ENCODE data around the gene FOXN4.

Gene FOXN4

GRCh38 chr12:109266106-109266879 lies 42.8 kb downstream of the FOXN4 start:
- H3K9ac ChIP-seq (ENCODE audit: low read length), result no peak overlapping the region
- H3K9me3 ChIP-seq (ENCODE audit: control insufficient read depth, low read length), result no peaks in the 10 kb centered on the region
- peaks cover 97% of the 10 kb centered on the region for H3K36me3 ChIP-seq (ENCODE audit: control insufficient read depth, insufficient read depth, low read length, severe bottlenecking)
- no peaks in the 10 kb centered on the region for H3K27me3 ChIP-seq (replicated peaks; ENCODE audit: control insufficient read depth, insufficient read depth, low read length)
- peak; percentile 18 for DNase-seq (ENCODE audit: low read depth)
- H3K4me1 ChIP-seq (ENCODE audit: control insufficient read depth, insufficient read depth, low read length), result no peaks in the 10 kb centered on the region
- H3K4me3 ChIP-seq (ENCODE audit: low read length), result no peak overlapping the region

GRCh38 chr12:109264943-109265650 lies 44.0 kb downstream of the FOXN4 start:
- Histone ChIP-seq H3K9me3 (ENCODE audit: control insufficient read depth, low read length) (no peaks in the 10 kb centered on the region), H3K9ac (ENCODE audit: low read length) (no peak overlapping the region), H3K4me3 (ENCODE audit: low read length) (no peak overlapping the region), H3K36me3 (ENCODE audit: control insufficient read depth, insufficient read depth, low read length, severe bottlenecking) (peaks cover 97% of the 10 kb centered on the region), H3K4me1 (ENCODE audit: control insufficient read depth, insufficient read depth, low read length) (no peaks in the 10 kb centered on the region), H3K27me3 (replicated peaks; ENCODE audit: control insufficient read depth, insufficient read depth, low read length) (no peaks in the 10 kb centered on the region)
- no peak for DNase-seq (ENCODE audit: low read depth)

GRCh38 chr12:109264095-109264942 lies 44.8 kb downstream of the FOXN4 start:
- Histone ChIP-seq H3K36me3 (ENCODE audit: control insufficient read depth, insufficient read depth, low read length, severe bottlenecking) (peaks cover 97% of the 10 kb centered on the region), H3K4me3 (ENCODE audit: low read length) (no peak overlapping the region), H3K27me3 (replicated peaks; ENCODE audit: control insufficient read depth, insufficient read depth, low read length) (no peaks in the 10 kb centered on the region), H3K9ac (ENCODE audit: low read length) (no peak overlapping the region), H3K9me3 (ENCODE audit: control insufficient read depth, low read length) (no peaks in the 10 kb centered on the region), H3K4me1 (ENCODE audit: control insufficient read depth, insufficient read depth, low read length) (no peaks in the 10 kb centered on the region)
- peak; percentile 63 for DNase-seq (ENCODE audit: low read depth)

GRCh38 chr12:109263439-109263838 lies 45.6 kb downstream of the FOXN4 start:
- Histone ChIP-seq H3K4me3 (ENCODE audit: low read length) (no peak overlapping the region), H3K4me1 (ENCODE audit: control insufficient read depth, insufficient read depth, low read length) (no peaks in the 10 kb centered on the region), H3K9me3 (ENCODE audit: control insufficient read depth, low read length) (no peaks in the 10 kb centered on the region), H3K9ac (ENCODE audit: low read length) (no peak overlapping the region), H3K36me3 (ENCODE audit: control insufficient read depth, insufficient read depth, low read length, severe bottlenecking) (peaks cover 97% of the 10 kb centered on the region), H3K27me3 (replicated peaks; ENCODE audit: control insufficient read depth, insufficient read depth, low read length) (no peaks in the 10 kb centered on the region)
- no peak for DNase-seq (ENCODE audit: low read depth)

GRCh38 chr12:109261939-109262338 lies 47.1 kb downstream of the FOXN4 start:
- Histone ChIP-seq H3K27me3 (replicated peaks; ENCODE audit: control insufficient read depth, insufficient read depth, low read length) (no peaks in the 10 kb centered on the region), H3K9ac (ENCODE audit: low read length) (no peak overlapping the region), H3K36me3 (ENCODE audit: control insufficient read depth, insufficient read depth, low read length, severe bottlenecking) (peaks cover 95% of the 10 kb centered on the region), H3K9me3 (ENCODE audit: control insufficient read depth, low read length) (no peaks in the 10 kb centered on the region), H3K4me1 (ENCODE audit: control insufficient read depth, insufficient read depth, low read length) (no peaks in the 10 kb centered on the region), H3K4me3 (ENCODE audit: low read length) (no peak overlapping the region)
- DNase-seq (ENCODE audit: low read depth), result no peak

GRCh38 chr12:109261087-109261486 lies 48.0 kb downstream of the FOXN4 start:
- H3K9me3 ChIP-seq (ENCODE audit: control insufficient read depth, low read length), result no peaks in the 10 kb centered on the region
- no peaks in the 10 kb centered on the region for H3K27me3 ChIP-seq (replicated peaks; ENCODE audit: control insufficient read depth, insufficient read depth, low read length)
- H3K36me3 ChIP-seq (ENCODE audit: control insufficient read depth, insufficient read depth, low read length, severe bottlenecking), result peaks cover 94% of the 10 kb centered on the region
- no peak for DNase-seq (ENCODE audit: low read depth)
- H3K4me1 ChIP-seq (ENCODE audit: control insufficient read depth, insufficient read depth, low read length), result no peaks in the 10 kb centered on the region
- no peak overlapping the region for H3K4me3 ChIP-seq (ENCODE audit: low read length)
- no peak overlapping the region for H3K9ac ChIP-seq (ENCODE audit: low read length)

- DNase-seq (ENCODE audit: low read depth), result no peak
- H3K9ac ChIP-seq (ENCODE audit: low read length), result no peak overlapping the region
- peaks cover 94% of the 10 kb centered on the region for H3K36me3 ChIP-seq (ENCODE audit: control insufficient read depth, insufficient read depth, low read length, severe bottlenecking)
Measured at GRCh38 chr12:109259545-109259895, 49.6 kb downstream of the FOXN4 start.

GRCh38 chr12:109258607-109259544 lies 50.2 kb downstream of the FOXN4 start:
- H3K9me3 ChIP-seq (ENCODE audit: control insufficient read depth, low read length), result peaks cover 3% of the 10 kb centered on the region
- H3K27me3 ChIP-seq (replicated peaks; ENCODE audit: control insufficient read depth, insufficient read depth, low read length), result no peaks in the 10 kb centered on the region
- no peak for DNase-seq (ENCODE audit: low read depth)
- no peak overlapping the region for H3K4me3 ChIP-seq (ENCODE audit: low read length)
- H3K36me3 ChIP-seq (ENCODE audit: control insufficient read depth, insufficient read depth, low read length, severe bottlenecking), result peaks cover 94% of the 10 kb centered on the region
- no peaks in the 10 kb centered on the region for H3K4me1 ChIP-seq (ENCODE audit: control insufficient read depth, insufficient read depth, low read length)
- no peak overlapping the region for H3K9ac ChIP-seq (ENCODE audit: low read length)

More at GRCh38 chr12:109259545-109259895, 49.6 kb downstream of the FOXN4 start:
- H3K27me3 ChIP-seq (replicated peaks; ENCODE audit: control insufficient read depth, insufficient read depth, low read length), result no peaks in the 10 kb centered on the region
- no peaks in the 10 kb centered on the region for H3K4me1 ChIP-seq (ENCODE audit: control insufficient read depth, insufficient read depth, low read length)
- no peak overlapping the region for H3K4me3 ChIP-seq (ENCODE audit: low read length)
- H3K9me3 ChIP-seq (ENCODE audit: control insufficient read depth, low read length), result no peaks in the 10 kb centered on the region

- Histone ChIP-seq H3K27me3 (replicated peaks; ENCODE audit: control insufficient read depth, insufficient read depth, low read length) (no peaks in the 10 kb centered on the region), H3K4me3 (ENCODE audit: low read length) (no peak overlapping the region), H3K36me3 (ENCODE audit: control insufficient read depth, insufficient read depth, low read length, severe bottlenecking) (peaks cover 94% of the 10 kb centered on the region), H3K4me1 (ENCODE audit: control insufficient read depth, insufficient read depth, low read length) (no peaks in the 10 kb centered on the region), H3K9ac (ENCODE audit: low read length) (no peak overlapping the region), H3K9me3 (ENCODE audit: control insufficient read depth, low read length) (peaks cover 7% of the 10 kb centered on the region)
- DNase-seq (ENCODE audit: low read depth), result no peak
Measured at GRCh38 chr12:109258201-109258600, 50.9 kb downstream of the FOXN4 start.

- Histone ChIP-seq H3K4me3 (ENCODE audit: low read length) (no peak overlapping the region), H3K27me3 (replicated peaks; ENCODE audit: control insufficient read depth, insufficient read depth, low read length) (no peaks in the 10 kb centered on the region), H3K9me3 (ENCODE audit: control insufficient read depth, low read length) (peaks cover 7% of the 10 kb centered on the region), H3K36me3 (ENCODE audit: control insufficient read depth, insufficient read depth, low read length, severe bottlenecking) (peaks cover 97% of the 10 kb centered on the region), H3K4me1 (ENCODE audit: control insufficient read depth, insufficient read depth, low read length) (no peaks in the 10 kb centered on the region), H3K9ac (ENCODE audit: low read length) (no peak overlapping the region)
- DNase-seq (ENCODE audit: low read depth), result no peak
Measured at GRCh38 chr12:109256011-109256410, 53.1 kb downstream of the FOXN4 start.

Data from adipocyte (in vitro differentiated cells).